Mucosa of descending colon (tissue), 3 donors: ENCODE data around the gene PPFIA3. TPM values are rescaled to one million over a fixed set of nuclear protein-coding genes. Genes with fewer than 3 reads are reported as not detected.
A peak's percentile ranks its signal among the peaks of the same experiment; 100 is the strongest.

Source experiments
- ATAC-seq: fragments of 200-7000 bp; cut with Tn5 transposase; one replicate; pipeline ENCODE4 v1.9.1; 2020; ENCODE audit warnings: mild to moderate bottlenecking, moderate library complexity
- DNase-seq, 3 donors: peaks; one replicate each; pipeline ENCODE4 v3.0.0-alpha.2; 2020
- H3K36me3 ChIP-seq: fragments of 200-600 bp; one replicate; pipeline ENCODE4 v1.8.0; 2021; ENCODE audit warnings: low read depth, mild to moderate bottlenecking
- H3K4me1 ChIP-seq: fragments of 200-600 bp; one replicate; pipeline ENCODE4 v1.8.0; 2021; ENCODE audit warnings: low read depth, mild to moderate bottlenecking
- H3K4me3 ChIP-seq: fragments of 200-600 bp; one replicate; pipeline ENCODE4 v1.8.0; 2021; ENCODE audit warnings: mild to moderate bottlenecking
- H3K9me3 ChIP-seq: fragments of 200-600 bp; one replicate; pipeline ENCODE4 v1.8.0; 2021; ENCODE audit warnings: mild to moderate bottlenecking
- intact Hi-C, 2 donors: fragments of 100-400 bp; cut with DNase I in 1 of 2; cut with micrococcal nuclease in 1 of 2; formaldehyde crosslinking; loops; one replicate each; pipeline versions ENCODE4 v1.11.0 to v1.11.1; 2022; cut with DNase I, micrococcal nuclease
- total RNA-seq, 3 donors: library from RNA; stranded (reverse); fragmentation: NEBNext Ultra II Directional in 2 of 3; extraction: Animal tissue kit (Norgen Biotek cat#: 25700) in 2 of 3; gene quantifications; one replicate each; pipeline versions ENCODE4 v1.2.1 to v1.2.4, GENCODE V29; 2021 to 2023
- TF ChIP-seq, protein P1 (sequence below): fragments of 200-600 bp; IDR thresholded peaks from one replicate; pipeline ENCODE4 v1.8.0; 2022; ENCODE audit warnings: antibody characterized with exemption, mild to moderate bottlenecking
- donor health status: DM: no; HTN: no; CAD: no; lungs with moderate emphysema.
- donor health status: DM: no; HTN: no; CAD: no.
- donor health status: DM: no; HTN: yes; CAD: no.

The PPFIA3 gene
- total RNA-seq, 3 donors from 2014 or later = 15.1 to 21.4 (median 19.6) TPM

DNA sequence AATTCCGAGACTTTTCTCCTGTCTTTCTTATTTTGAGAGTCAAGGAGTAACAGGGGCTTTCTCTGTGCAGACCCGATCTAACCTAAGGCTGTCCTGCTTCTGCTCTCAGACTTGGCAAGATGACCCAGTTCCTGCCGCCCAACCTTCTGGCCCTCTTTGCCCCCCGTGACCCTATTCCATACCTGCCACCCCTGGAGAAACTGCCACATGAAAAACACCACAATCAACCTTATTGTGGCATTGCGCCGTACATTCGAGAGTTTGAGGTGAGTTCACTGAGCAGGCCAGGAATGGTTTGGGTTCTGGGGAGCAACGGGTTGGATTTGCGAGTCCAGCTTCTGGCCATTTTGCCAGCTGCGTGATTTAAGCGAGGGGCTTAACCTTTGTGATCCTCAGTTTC is 33.0 kb upstream of the PPFIA3 start:
- H3K36me3 ChIP-seq = peaks cover 5% of the 10 kb centered on the region
- TF ChIP-seq, protein P1, sequence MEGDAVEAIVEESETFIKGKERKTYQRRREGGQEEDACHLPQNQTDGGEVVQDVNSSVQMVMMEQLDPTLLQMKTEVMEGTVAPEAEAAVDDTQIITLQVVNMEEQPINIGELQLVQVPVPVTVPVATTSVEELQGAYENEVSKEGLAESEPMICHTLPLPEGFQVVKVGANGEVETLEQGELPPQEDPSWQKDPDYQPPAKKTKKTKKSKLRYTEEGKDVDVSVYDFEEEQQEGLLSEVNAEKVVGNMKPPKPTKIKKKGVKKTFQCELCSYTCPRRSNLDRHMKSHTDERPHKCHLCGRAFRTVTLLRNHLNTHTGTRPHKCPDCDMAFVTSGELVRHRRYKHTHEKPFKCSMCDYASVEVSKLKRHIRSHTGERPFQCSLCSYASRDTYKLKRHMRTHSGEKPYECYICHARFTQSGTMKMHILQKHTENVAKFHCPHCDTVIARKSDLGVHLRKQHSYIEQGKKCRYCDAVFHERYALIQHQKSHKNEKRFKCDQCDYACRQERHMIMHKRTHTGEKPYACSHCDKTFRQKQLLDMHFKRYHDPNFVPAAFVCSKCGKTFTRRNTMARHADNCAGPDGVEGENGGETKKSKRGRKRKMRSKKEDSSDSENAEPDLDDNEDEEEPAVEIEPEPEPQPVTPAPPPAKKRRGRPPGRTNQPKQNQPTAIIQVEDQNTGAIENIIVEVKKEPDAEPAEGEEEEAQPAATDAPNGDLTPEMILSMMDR = no peak
- H3K9me3 ChIP-seq = no peaks in the 10 kb centered on the region
- DNase-seq (no peak), ATAC-seq (no peak)
- H3K4me3 ChIP-seq = peak overlapping the region; percentile 76
- peaks cover 17% of the 10 kb centered on the region for H3K4me1 ChIP-seq
- intact Hi-C loops = no loop called here

DNA sequence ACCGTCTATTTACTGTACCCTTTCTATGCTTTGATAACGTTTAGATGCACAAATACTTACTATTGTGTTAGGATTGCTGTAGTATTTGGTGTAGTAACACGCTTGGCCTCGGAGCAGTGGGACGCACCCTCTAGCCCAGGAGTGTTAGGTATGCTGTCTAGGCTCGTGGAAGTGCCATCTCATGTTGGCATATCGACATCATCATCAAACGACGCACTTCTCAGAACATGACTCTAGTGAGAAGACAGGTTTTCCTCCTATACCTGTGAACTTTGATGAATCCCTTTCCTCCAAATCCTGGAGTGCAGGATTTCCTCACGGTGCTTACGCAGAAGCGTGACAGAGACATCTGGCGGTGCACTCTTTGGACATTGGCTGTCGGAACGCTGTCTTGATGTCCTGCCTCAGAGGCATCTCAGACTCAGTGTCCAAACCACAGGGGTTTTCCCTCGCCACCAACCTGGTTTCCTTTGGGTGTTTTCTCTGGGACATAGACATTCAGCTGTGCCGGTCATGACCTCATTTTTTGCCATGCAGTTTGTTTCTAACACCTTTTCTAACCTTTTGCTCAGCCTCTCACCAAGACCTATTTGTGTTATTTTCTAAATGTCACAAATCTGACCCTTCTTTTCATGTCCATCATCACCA is 27.8 kb upstream of the PPFIA3 start:
- Histone ChIP-seq H3K4me3 (no peak overlapping the region), H3K36me3 (no peaks in the 10 kb centered on the region), H3K4me1 (peaks cover 14% of the 10 kb centered on the region), H3K9me3 (no peaks in the 10 kb centered on the region)
- TF ChIP-seq, protein P1 = no peak
- intact Hi-C loops = loop anchor here (10.0 kb wide), 2 partner anchors 53 to 93 kb away; no protein-coding TSS in a partner anchor
- DNase-seq = no peak
- no peak for ATAC-seq

DNA sequence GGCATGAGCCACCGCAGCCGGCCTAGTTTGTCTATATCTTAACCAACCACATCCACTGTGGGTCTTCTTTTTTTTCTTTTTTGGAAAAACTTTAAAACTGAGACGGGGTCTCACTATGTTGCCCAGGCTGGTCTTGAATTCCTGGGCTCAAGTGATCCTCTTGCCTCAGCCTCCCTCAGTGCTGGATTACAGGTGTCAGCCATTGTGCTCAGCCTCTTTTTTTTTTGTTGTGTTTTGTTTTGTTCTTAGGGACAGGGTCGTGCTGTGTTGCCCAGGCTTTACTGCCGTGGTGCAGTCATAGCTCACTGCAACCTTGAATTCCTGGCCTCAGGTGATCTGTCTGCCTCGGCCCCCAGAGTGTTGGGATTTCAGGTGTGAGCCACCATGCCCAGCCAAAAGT is 26.7 kb upstream of the PPFIA3 start:
- Histone ChIP-seq H3K4me1 (peaks cover 3% of the 10 kb centered on the region), H3K36me3 (no peaks in the 10 kb centered on the region), H3K4me3 (no peak overlapping the region), H3K9me3 (no peaks in the 10 kb centered on the region)
- TF ChIP-seq, protein P1 = no peak
- ATAC-seq = no peak
- no peak for DNase-seq
- intact Hi-C loops = loop anchor here (10.0 kb wide), 2 partner anchors 52 to 92 kb away; no protein-coding TSS in a partner anchor

DNA sequence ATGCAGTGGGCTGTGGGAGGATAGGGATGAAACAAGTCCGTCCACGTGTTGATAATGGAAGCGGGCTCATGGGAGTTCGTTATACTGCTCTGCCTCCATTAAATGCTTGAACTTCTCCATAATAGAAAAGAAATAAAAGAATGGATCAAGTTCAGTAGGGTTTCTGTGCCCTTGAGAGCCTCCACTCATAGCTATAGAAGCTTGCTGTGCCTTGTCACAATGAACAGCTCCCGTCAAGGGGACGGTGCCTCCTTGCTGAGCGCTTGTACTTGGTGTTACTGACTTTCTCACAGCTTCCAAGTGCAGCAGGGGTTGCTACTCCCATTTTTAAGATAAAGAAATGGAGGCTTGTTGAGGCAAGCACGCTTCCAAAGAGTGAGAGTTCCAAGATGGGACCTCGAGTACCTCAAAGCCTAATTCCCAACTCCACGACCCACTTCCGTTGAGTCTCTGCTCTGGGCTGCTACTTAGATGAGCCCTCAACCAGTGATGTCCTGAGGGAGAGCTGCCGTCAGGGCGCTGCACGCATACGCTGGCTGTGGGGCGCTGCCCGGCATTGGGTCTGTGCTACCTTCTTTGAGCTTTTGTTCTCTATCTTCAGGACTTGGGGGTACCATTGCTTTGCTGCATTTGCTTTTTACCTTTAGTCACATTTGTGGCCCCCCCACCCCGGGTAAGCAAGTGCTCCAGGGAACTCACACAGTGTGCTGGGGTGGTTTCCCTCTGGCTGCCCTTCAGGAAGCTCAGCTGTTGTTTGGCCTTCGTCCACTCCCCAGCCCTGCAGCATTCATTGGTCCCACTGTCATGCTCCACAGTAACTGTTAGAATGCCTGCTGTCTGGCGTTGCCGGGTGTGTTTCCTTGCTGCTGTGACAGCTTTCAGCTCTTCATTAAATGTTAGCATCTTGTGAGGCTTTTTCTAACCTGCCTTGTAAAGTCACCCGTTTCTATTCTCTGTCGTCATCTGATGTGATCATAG is 24.6 kb upstream of the PPFIA3 start:
- H3K9me3 ChIP-seq = no peaks in the 10 kb centered on the region
- no peaks in the 10 kb centered on the region for H3K36me3 ChIP-seq
- DNase-seq = no peak
- intact Hi-C loops = loop anchor here (5.0 to 10.0 kb wide), 3 partner anchors 50 to 113 kb away; no protein-coding TSS in a partner anchor
- no peaks in the 10 kb centered on the region for H3K4me1 ChIP-seq
- no peak for ATAC-seq
- TF ChIP-seq, protein P1 = no peak
- no peak overlapping the region for H3K4me3 ChIP-seq

DNA sequence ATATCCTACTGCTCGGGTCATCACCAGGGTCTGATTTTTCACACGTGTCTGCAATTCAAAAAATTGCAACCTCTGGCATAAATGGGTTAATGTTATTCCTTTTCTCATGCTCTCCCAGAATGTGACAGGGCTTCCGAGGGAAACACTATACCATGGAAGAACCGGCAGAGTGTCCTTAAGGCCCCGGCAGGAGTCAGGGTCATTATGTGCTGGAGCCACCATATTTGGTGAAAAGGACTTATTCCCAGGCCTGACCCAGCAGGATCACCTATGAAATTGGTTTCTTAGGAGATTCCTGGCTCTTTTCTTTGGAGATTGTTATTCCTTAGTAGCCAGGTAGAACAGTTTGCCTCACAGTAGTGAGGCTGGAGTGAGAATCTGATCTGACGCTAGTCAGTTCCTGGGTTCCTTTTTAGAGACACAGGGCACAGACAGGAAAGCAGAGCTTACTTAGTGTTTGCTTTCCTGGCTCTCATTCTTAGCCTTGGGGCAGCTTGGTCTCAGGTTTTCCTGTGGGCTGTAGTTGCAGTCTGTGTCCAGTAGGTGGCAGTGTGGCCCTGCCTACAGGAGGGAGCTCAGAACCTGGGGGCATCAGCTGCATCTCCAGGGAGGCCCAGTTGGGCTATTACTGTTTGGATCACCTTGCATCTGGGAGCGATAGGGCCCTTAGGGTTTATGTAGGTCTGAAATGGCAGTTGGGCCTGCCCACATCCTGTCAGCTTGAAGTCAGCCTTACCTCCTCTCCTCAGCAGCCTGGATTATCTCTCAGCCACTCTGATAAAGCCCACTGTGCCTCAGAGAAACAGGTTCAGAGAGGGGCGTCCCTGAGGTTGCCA is 21.7 kb upstream of the PPFIA3 start:
- intact Hi-C loops = loop anchor here (5.0 to 10.0 kb wide), 3 partner anchors 47 to 110 kb away; no protein-coding TSS in a partner anchor
- DNase-seq = peak in 2 of 3 donors; percentile 74 to 75
- peaks cover 3% of the 10 kb centered on the region for H3K36me3 ChIP-seq
- ATAC-seq = peak; percentile 96
- TF ChIP-seq, protein P1 = peak; percentile 97
- H3K4me1 ChIP-seq = no peaks in the 10 kb centered on the region
- H3K4me3 ChIP-seq = no peak overlapping the region
- no peaks in the 10 kb centered on the region for H3K9me3 ChIP-seq
